Upper lobe of left lung (tissue), 4 donors: ENCODE data around the gene CDH11.

Source experiments
- CTCF ChIP-seq, 6 experiments: fragments of 450-650 bp in 4 of 6; fragments of 200-600 bp in 2 of 6; sonication (generic) in 2 of 6; IDR thresholded peaks; one replicate each; pipeline ENCODE4 v1.5.1; 2016 to 2019; ENCODE audit warnings: antibody characterized with exemption in 6 of 6
- EP300 ChIP-seq, 4 donors: sonication (generic); formaldehyde crosslinking; IDR thresholded peaks; one replicate each; pipeline ENCODE4 v1.5.1; 2017; ENCODE audit warnings: antibody characterized with exemption in 4 of 4, control low read depth in 2 of 4
- POLR2A ChIP-seq, 4 donors: fragments of 450-650 bp; IDR thresholded peaks; one replicate each; pipeline ENCODE4 v1.5.1; 2016 to 2017; ENCODE audit warnings: antibody characterized with exemption in 4 of 4, mild to moderate bottlenecking in 2 of 4
- POLR2AphosphoS5 ChIP-seq, 2 donors: sonication (generic); formaldehyde crosslinking; IDR thresholded peaks; one replicate each; pipeline ENCODE4 v1.5.1; 2017; ENCODE audit warnings: antibody characterized with exemption in 2 of 2

GRCh38 chr16:65077181-65077580 lies 44.7 kb downstream of the CDH11 start:
- TF ChIP-seq CTCF (IDR thresholded peaks at IDR 0.05) (no peak), POLR2AphosphoS5 (IDR thresholded peaks at IDR 0.05) (no peak), POLR2A (IDR thresholded peaks at IDR 0.05) (no peak), EP300 (IDR thresholded peaks at IDR 0.05) (no peak)
